ENCODE results near the gene NSL1. TPM values are rescaled to one million over a fixed set of nuclear protein-coding genes. Genes with fewer than 3 reads are reported as not detected.

Gene NSL1
- total and polyA plus RNA-seq, 2 experiments from 2014 or later, result 30.7 to 32.0 TPM

DNA sequence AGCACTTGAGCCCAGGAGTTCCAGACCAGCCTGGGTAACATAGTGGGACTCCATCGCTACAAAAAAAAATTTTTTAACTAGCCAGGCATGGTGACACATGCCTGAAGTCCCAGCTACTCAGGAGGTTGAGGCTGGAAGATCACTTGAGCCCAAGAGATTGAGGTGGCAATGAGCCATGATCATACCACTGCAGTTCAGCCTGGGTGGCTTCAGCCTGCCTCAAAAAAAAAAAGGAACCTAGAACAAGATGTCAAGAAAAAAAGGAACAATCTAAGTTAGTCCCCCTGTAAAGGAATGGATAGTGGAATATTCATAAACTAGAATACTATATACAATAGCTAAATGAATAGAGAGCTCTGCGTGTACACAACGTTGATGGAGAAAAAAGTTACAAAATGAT lies 14.4 kb downstream of the NSL1 start:
- 98 to 99% methylated on average over 3 of the region's 3 CpGs for WGBS, 2 experiments (ENCODE audit: low coverage in 1 of 2, low lambda C conversion rate in 2 of 2, missing lambda C conversion rate in 2 of 2)
- in situ Hi-C loops (cut with MboI), result no loop called here
- no peak for TF ChIP-seq EZH2phosphoT487 (IDR thresholded peaks at IDR 0.05; ENCODE audit: insufficient read depth, low read depth)
- TF ChIP-seq EZH2 (IDR thresholded peaks at IDR 0.05; ENCODE audit: insufficient read depth, poor library complexity, severe bottlenecking), result no peak

GRCh38 chr1:212775241-212775640 lies 16.3 kb downstream of the NSL1 start:
- TF ChIP-seq EZH2phosphoT487 (IDR thresholded peaks at IDR 0.05; ENCODE audit: insufficient read depth, low read depth) (no peak), EZH2 (IDR thresholded peaks at IDR 0.05; ENCODE audit: insufficient read depth, poor library complexity, severe bottlenecking) (no peak)
- Histone ChIP-seq H3K4me3 (no peak overlapping the region), H3K27ac (no peak overlapping the region)

More for the DNA sequence above, 14.4 kb downstream of the NSL1 start:
- Histone ChIP-seq H3K9me3 (ENCODE audit: low read depth) (no peaks in the 10 kb centered on the region), H3K9me2 (ENCODE audit: insufficient read depth) (no peaks in the 10 kb centered on the region), H3K9ac (no peak overlapping the region), H3F3A (ENCODE audit: insufficient read depth) (no peaks in the 10 kb centered on the region; the same call in 1 of the 2 replicates), H3K27me3 (replicated peaks; ENCODE audit: insufficient read depth) (no peaks in the 10 kb centered on the region), H3K4me3 (no peak overlapping the region), H2AFZ (no peak overlapping the region), H3K36me3 (ENCODE audit: low read depth) (no peaks in the 10 kb centered on the region; the same call in none of the 2 replicates), H3K79me2 (ENCODE audit: insufficient read depth) (no peaks in the 10 kb centered on the region), H4K20me1 (ENCODE audit: insufficient read depth) (no peaks in the 10 kb centered on the region), H3K27ac (no peak overlapping the region), H3K4me1 (ENCODE audit: insufficient read depth) (no peaks in the 10 kb centered on the region), H3K4me2 (ENCODE audit: unreplicated experiment) (no peak overlapping the region)
- DNase-seq, result no peak

DNA sequence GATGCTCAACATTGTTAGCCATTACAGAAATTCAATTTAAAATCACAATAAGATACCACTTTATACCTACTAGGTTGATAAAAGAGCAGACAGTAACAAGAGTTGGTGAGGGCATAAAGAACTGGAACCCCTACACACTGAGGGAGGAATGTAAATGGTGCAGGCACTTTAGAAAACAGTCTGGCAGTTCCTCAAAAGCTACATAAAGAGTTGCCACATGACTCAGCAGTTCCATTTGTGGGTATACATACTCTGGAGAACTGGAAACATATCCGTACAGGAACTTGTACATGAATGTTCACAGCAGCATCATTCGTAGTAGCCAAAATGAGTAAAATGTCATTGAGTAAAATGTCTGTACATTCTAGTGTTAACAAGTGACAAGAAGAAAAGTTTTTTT lies 17.0 kb downstream of the NSL1 start:
- Histone ChIP-seq H2AFZ (no peak overlapping the region), H3K4me3 (no peak overlapping the region), H3K27ac (no peak overlapping the region), H3K4me1 (ENCODE audit: insufficient read depth) (no peaks in the 10 kb centered on the region), H3K9me3 (ENCODE audit: low read depth) (no peaks in the 10 kb centered on the region), H3K27me3 (replicated peaks; ENCODE audit: insufficient read depth) (no peaks in the 10 kb centered on the region), H3F3A (ENCODE audit: insufficient read depth) (no peaks in the 10 kb centered on the region; the same call in 1 of the 2 replicates), H3K4me2 (ENCODE audit: unreplicated experiment) (no peak overlapping the region), H3K9ac (no peak overlapping the region), H3K9me2 (ENCODE audit: insufficient read depth) (no peaks in the 10 kb centered on the region), H3K36me3 (ENCODE audit: low read depth) (no peaks in the 10 kb centered on the region; the same call in 1 of the 2 replicates), H3K79me2 (ENCODE audit: insufficient read depth) (no peaks in the 10 kb centered on the region), H4K20me1 (ENCODE audit: insufficient read depth) (no peaks in the 10 kb centered on the region)
- 90% methylated on average over 2 of the region's 2 CpGs for WGBS, 2 experiments (ENCODE audit: low coverage in 1 of 2, low lambda C conversion rate in 2 of 2, missing lambda C conversion rate in 2 of 2)
- no peak for TF ChIP-seq EZH2phosphoT487 (IDR thresholded peaks at IDR 0.05; ENCODE audit: insufficient read depth, low read depth)
- TF ChIP-seq EZH2 (IDR thresholded peaks at IDR 0.05; ENCODE audit: insufficient read depth, poor library complexity, severe bottlenecking), result no peak
- DNase-seq, result peak; percentile 36
- in situ Hi-C loops (cut with MboI), result no loop called here

More at GRCh38 chr1:212775241-212775640, 16.3 kb downstream of the NSL1 start:
- Histone ChIP-seq H3K4me1 (ENCODE audit: insufficient read depth) (no peaks in the 10 kb centered on the region), H3K4me2 (ENCODE audit: unreplicated experiment) (no peak overlapping the region), H3K27me3 (replicated peaks; ENCODE audit: insufficient read depth) (no peaks in the 10 kb centered on the region), H2AFZ (no peak overlapping the region), H3K36me3 (ENCODE audit: low read depth) (no peaks in the 10 kb centered on the region; the same call in 1 of the 2 replicates), H3F3A (ENCODE audit: insufficient read depth) (no peaks in the 10 kb centered on the region; the same call in 1 of the 2 replicates), H3K9ac (no peak overlapping the region), H3K79me2 (ENCODE audit: insufficient read depth) (no peaks in the 10 kb centered on the region), H4K20me1 (ENCODE audit: insufficient read depth) (no peaks in the 10 kb centered on the region), H3K9me2 (ENCODE audit: insufficient read depth) (no peaks in the 10 kb centered on the region), H3K9me3 (ENCODE audit: low read depth) (no peaks in the 10 kb centered on the region)
- no peak for DNase-seq
- in situ Hi-C loops (cut with MboI), result no loop called here

DNA sequence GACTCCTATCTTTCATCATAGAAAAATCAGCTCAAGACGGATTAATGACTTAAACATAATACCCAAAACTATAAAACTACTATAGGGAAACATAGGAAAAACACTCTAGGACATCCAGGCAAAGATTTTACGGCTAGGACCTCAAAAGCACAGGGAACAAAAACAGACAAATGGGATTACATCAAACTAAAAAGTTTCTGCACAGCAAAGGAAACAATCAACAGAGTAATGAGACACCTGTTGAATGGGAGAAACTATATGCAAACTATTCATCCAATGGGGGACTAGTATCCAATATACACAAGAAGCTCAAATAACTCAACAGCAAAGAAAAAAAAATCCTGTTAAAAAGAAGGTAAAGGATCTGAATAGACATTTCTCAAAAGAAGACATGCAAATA lies 18.6 kb downstream of the NSL1 start:
- H3K36me3 ChIP-seq (ENCODE audit: low read depth), result no peaks in the 10 kb centered on the region; the same call in 1 of the 2 replicates
- no peaks in the 10 kb centered on the region for H3K4me1 ChIP-seq (ENCODE audit: insufficient read depth)
- H3K9ac ChIP-seq, result no peak overlapping the region
- no peak for DNase-seq
- TF ChIP-seq EZH2 (IDR thresholded peaks at IDR 0.05; ENCODE audit: insufficient read depth, poor library complexity, severe bottlenecking) (no peak), EZH2phosphoT487 (IDR thresholded peaks at IDR 0.05; ENCODE audit: insufficient read depth, low read depth) (no peak)
- no peak overlapping the region for H3K4me3 ChIP-seq
- H3K4me2 ChIP-seq (ENCODE audit: unreplicated experiment), result no peak overlapping the region
- H4K20me1 ChIP-seq (ENCODE audit: insufficient read depth), result no peaks in the 10 kb centered on the region
- WGBS, 2 experiments (ENCODE audit: low coverage in 1 of 2, low lambda C conversion rate in 2 of 2, missing lambda C conversion rate in 2 of 2), result 98 to 100% methylated on average over 2 of the region's 2 CpGs
- H3K27me3 ChIP-seq (replicated peaks; ENCODE audit: insufficient read depth), result no peaks in the 10 kb centered on the region
- no peak overlapping the region for H2AFZ ChIP-seq
- H3K9me2 ChIP-seq (ENCODE audit: insufficient read depth), result no peaks in the 10 kb centered on the region
- in situ Hi-C loops (cut with MboI), result no loop called here
- no peaks in the 10 kb centered on the region; the same call in 1 of the 2 replicates for H3F3A ChIP-seq (ENCODE audit: insufficient read depth)
- no peak overlapping the region for H3K27ac ChIP-seq
- peaks cover 7% of the 10 kb centered on the region; the same call in 1 of the 2 replicates for H3K79me2 ChIP-seq (ENCODE audit: insufficient read depth)
- H3K9me3 ChIP-seq (ENCODE audit: low read depth), result no peaks in the 10 kb centered on the region

DNA sequence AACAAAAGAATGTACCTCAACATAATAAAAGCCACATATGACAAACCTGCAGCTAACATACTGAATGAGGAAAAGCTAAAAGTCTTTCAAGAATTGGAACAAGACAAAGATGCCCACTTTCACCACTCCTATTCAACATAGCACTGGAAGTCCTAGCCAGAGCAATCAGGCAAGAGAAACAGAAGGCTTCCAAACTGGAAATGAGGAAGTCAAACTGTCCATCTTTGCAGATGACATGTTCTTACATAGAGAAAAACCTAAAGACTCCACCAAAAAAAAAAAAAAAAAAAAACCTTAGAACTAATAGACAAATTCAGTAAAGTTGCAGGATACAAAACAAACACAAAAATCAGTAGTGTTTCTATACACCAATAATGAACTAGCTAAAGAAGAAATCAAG lies 20.2 kb downstream of the NSL1 start:
- no peaks in the 10 kb centered on the region for H3K9me3 ChIP-seq (ENCODE audit: low read depth)
- in situ Hi-C loops (cut with MboI), result no loop called here

More for the DNA sequence above, 20.2 kb downstream of the NSL1 start:
- TF ChIP-seq EZH2phosphoT487 (IDR thresholded peaks at IDR 0.05; ENCODE audit: insufficient read depth, low read depth), result no peak
- TF ChIP-seq EZH2 (IDR thresholded peaks at IDR 0.05; ENCODE audit: insufficient read depth, poor library complexity, severe bottlenecking), result no peak
- no peak overlapping the region for H2AFZ ChIP-seq
- no peaks in the 10 kb centered on the region for H3K27me3 ChIP-seq (replicated peaks; ENCODE audit: insufficient read depth)
- DNase-seq, result no peak
- no peak overlapping the region for H3K9ac ChIP-seq
- no peak overlapping the region for H3K4me3 ChIP-seq
- H3K79me2 ChIP-seq (ENCODE audit: insufficient read depth), result peaks cover 7% of the 10 kb centered on the region; the same call in 1 of the 2 replicates
- no peak overlapping the region for H3K4me2 ChIP-seq (ENCODE audit: unreplicated experiment)
- H3K4me1 ChIP-seq (ENCODE audit: insufficient read depth), result no peaks in the 10 kb centered on the region
- H3K9me2 ChIP-seq (ENCODE audit: insufficient read depth), result no peaks in the 10 kb centered on the region
- H3K36me3 ChIP-seq (ENCODE audit: low read depth), result no peaks in the 10 kb centered on the region
- no peaks in the 10 kb centered on the region for H4K20me1 ChIP-seq (ENCODE audit: insufficient read depth)
- no peaks in the 10 kb centered on the region; the same call in 1 of the 2 replicates for H3F3A ChIP-seq (ENCODE audit: insufficient read depth)
- no peak overlapping the region for H3K27ac ChIP-seq

Measured in GM23248 (cell line).